ENCODE results near the gene INCA1. TPM values are rescaled to one million over a fixed set of nuclear protein-coding genes. Genes with fewer than 3 reads are reported as not detected.

Gene INCA1
- total RNA-seq, 2 donors from 2014 or later, result 1.7 to 2.9 TPM

GRCh38 chr17:4960279-4960922, 36.9 kb downstream of the INCA1 start:
- no peaks in the 10 kb centered on the region for H3K9me3 ChIP-seq
- DNase-seq (ENCODE audit: low spot score), result no peak
- no peaks in the 10 kb centered on the region for H3K27me3 ChIP-seq
- H3K27ac ChIP-seq, result no peak overlapping the region
- TF ChIP-seq CTCF (IDR thresholded peaks at IDR 0.05), result no peak
- peaks cover 38% of the 10 kb centered on the region for H3K36me3 ChIP-seq
- H3K4me1 ChIP-seq, result peaks cover 0 to 2% of the 10 kb centered on the region in 2 donors
- no peak overlapping the region for H3K4me3 ChIP-seq

- Histone ChIP-seq H3K4me1 (no peaks in the 10 kb centered on the region), H3K4me3 (no peak overlapping the region), H3K36me3 (peaks cover 38% of the 10 kb centered on the region), H3K9me3 (no peaks in the 10 kb centered on the region), H3K27ac (no peak overlapping the region), H3K27me3 (no peaks in the 10 kb centered on the region)
- TF ChIP-seq CTCF (IDR thresholded peaks at IDR 0.05), result no peak
- no peak for DNase-seq (ENCODE audit: low spot score)
Measured at GRCh38 chr17:4959261-4959965, 37.9 kb downstream of the INCA1 start.

- TF ChIP-seq CTCF (IDR thresholded peaks at IDR 0.05), result no peak
- peaks cover 38% of the 10 kb centered on the region for H3K36me3 ChIP-seq
- H3K27me3 ChIP-seq, result no peaks in the 10 kb centered on the region
- no peak for DNase-seq (ENCODE audit: low spot score)
- peaks cover 0 to 4% of the 10 kb centered on the region in 2 donors for H3K4me1 ChIP-seq
- no peak overlapping the region for H3K27ac ChIP-seq
- no peak overlapping the region for H3K4me3 ChIP-seq
- H3K9me3 ChIP-seq, result no peaks in the 10 kb centered on the region
Measured at GRCh38 chr17:4958102-4958501, 39.2 kb downstream of the INCA1 start.

GRCh38 chr17:4956493-4957061, 40.7 kb downstream of the INCA1 start:
- Histone ChIP-seq H3K27me3 (no peaks in the 10 kb centered on the region), H3K4me3 (no peak overlapping the region), H3K36me3 (peaks cover 38% of the 10 kb centered on the region), H3K9me3 (no peaks in the 10 kb centered on the region), H3K4me1 (peaks cover 0 to 11% of the 10 kb centered on the region in 2 donors), H3K27ac (no peak overlapping the region)
- DNase-seq (ENCODE audit: low spot score), result no peak
- TF ChIP-seq CTCF (IDR thresholded peaks at IDR 0.05), result peak in 1 of 2 donors; percentile 31

- no peaks in the 10 kb centered on the region for H3K27me3 ChIP-seq
- H3K36me3 ChIP-seq, result peaks cover 29% of the 10 kb centered on the region
- DNase-seq (ENCODE audit: low spot score), result no peak
- TF ChIP-seq CTCF (IDR thresholded peaks at IDR 0.05), result no peak
- H3K9me3 ChIP-seq, result no peaks in the 10 kb centered on the region
- H3K27ac ChIP-seq, result no peak overlapping the region
- H3K4me3 ChIP-seq, result no peak overlapping the region
- H3K4me1 ChIP-seq, result peaks cover 0 to 25% of the 10 kb centered on the region in 2 donors
Measured at GRCh38 chr17:4955091-4955490, 42.2 kb downstream of the INCA1 start.

Data from right atrium auricular region (tissue), 2 donors.